22Rv1 (cell line): ENCODE measurements around the gene IL31RA.

Experiments used
- H3K27ac ChIP-seq: fragments of 450-650 bp; 2 replicates; pipeline ENCODE4 v1.5.1; 2017
- CTCF ChIP-seq: fragments of 450-650 bp; IDR thresholded peaks from 2 replicates; pipeline ENCODE4 v1.5.1; 2017; ENCODE audit warnings: mild to moderate bottlenecking
- ZFX ChIP-seq: fragments of 450-650 bp; IDR thresholded peaks from 2 replicates; pipeline ENCODE4 v1.6.1; 2017; ENCODE audit warnings: antibody characterized with exemption, borderline replicate concordance

IL31RA gene

GRCh38 chr5:55923865-55924500, 72.8 kb downstream of the IL31RA start:
- no peak for TF ChIP-seq ZFX
- no peak for TF ChIP-seq CTCF
- no peak overlapping the region for H3K27ac ChIP-seq

GRCh38 chr5:55924744-55925143, 73.6 kb downstream of the IL31RA start:
- TF ChIP-seq ZFX (no peak), CTCF (no peak)
- H3K27ac ChIP-seq = no peak overlapping the region

- H3K27ac ChIP-seq = no peak overlapping the region
- no peak for TF ChIP-seq CTCF
- no peak for TF ChIP-seq ZFX
Observed at GRCh38 chr5:55925181-55925580, 74.0 kb downstream of the IL31RA start.

- no peak overlapping the region for H3K27ac ChIP-seq
- TF ChIP-seq ZFX (no peak), CTCF (no peak)
Observed at GRCh38 chr5:55925712-55926111, 74.6 kb downstream of the IL31RA start.

DNA sequence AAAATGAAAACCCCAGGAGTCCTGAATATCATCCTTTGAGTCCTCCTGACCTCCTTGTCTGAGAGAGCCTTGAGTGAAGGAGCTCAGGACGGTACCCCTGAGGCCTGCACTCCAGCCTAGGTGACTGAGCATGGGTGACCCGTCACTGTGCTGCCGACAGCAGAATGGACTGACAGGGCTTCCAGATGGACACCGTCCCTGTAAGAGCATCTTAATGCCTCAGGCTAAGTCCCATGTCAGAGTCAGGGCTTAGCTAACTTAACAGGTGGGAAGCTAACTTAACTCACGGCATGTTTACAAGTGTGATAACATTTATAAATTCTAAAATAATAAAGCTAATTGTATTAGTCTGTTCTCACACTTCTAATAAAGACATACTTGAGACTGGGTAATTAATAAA, 75.3 kb downstream of the IL31RA start:
- no peak for TF ChIP-seq CTCF
- no peak for TF ChIP-seq ZFX

DNA sequence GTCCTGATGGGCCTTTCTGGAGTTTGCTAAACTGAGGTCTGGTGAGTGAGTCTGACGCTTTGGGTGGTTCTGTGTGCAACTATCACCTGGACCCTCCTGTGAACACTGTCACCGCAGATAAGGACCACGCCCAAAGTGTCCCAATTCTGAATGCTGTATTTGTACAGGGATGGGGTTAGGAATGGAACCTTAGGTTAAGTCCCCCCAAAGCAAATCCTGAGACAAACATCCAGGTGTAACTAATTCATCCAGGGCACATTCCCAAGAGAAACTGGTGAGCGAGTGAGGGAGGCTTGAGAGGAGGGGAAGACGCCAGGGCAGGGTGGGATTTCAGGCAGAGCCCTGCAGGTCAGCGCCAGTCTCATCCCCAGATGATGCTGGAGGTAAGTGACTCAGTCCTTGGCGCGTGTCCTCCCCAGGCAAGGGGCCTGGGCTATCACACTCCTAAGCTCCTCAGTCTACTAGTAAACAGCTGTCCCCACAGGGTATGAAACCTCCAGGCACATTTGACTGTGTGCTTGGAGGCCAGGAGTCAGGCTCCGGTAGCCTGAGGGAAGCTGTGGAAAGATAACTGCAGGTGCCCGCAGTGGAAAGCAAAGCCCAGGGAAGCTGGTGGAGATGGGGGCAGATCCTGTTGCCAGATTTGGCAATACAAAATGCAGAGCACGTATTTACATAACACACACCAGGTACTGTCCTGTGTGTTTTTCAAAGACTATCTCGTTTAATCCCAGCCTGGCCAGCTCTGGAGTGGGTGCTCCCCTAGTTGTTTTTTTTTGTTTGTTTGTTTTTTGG, 76.9 kb downstream of the IL31RA start:
- no peak for TF ChIP-seq CTCF
- no peak for TF ChIP-seq ZFX
- no peak overlapping the region for H3K27ac ChIP-seq

More for the DNA sequence above, 75.3 kb downstream of the IL31RA start:
- H3K27ac ChIP-seq = no peak overlapping the region

GRCh38 chr5:55929020-55929799, 78.1 kb downstream of the IL31RA start:
- H3K27ac ChIP-seq = no peak overlapping the region
- TF ChIP-seq CTCF (no peak), ZFX (no peak)
